GM12875 (cell line): Measurements from ENCODE around the gene CREG1.

Experiments
- H3K4me3 ChIP-seq: one replicate; pipeline ENCODE4 v1.5.1; 2011; ENCODE audit warnings: low read depth, low read length, control low read depth
- TF ChIP-seq, protein P1 (sequence below): IDR thresholded peaks from 2 replicates; pipeline ENCODE4 v1.5.1; 2011; ENCODE audit warnings: low read depth, mild to moderate bottlenecking, control low read depth, inconsistent platforms, low read length, moderate library complexity, borderline replicate concordance; ENCODE audit not compliant: insufficient read depth

The CREG1 gene

DNA sequence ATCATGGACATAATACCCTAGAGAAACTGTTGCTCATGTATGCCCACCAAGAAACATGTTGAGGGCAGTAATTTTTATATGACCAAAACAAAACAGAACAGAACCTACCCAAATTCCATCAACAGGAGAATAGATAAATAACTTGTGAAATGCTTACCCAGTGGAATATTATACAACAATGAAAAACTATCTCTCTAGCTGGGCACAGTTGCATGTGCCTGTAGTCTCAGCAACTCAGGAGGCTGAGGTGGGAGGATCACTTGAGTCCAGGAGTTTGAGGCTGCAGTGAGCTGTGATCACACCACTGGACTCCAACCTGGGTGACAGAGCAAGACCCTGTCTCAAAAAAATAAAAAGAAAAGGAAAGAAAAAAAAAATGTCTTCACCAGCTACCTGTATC lies 38.9 kb upstream of the CREG1 start:
- TF ChIP-seq, protein P1, sequence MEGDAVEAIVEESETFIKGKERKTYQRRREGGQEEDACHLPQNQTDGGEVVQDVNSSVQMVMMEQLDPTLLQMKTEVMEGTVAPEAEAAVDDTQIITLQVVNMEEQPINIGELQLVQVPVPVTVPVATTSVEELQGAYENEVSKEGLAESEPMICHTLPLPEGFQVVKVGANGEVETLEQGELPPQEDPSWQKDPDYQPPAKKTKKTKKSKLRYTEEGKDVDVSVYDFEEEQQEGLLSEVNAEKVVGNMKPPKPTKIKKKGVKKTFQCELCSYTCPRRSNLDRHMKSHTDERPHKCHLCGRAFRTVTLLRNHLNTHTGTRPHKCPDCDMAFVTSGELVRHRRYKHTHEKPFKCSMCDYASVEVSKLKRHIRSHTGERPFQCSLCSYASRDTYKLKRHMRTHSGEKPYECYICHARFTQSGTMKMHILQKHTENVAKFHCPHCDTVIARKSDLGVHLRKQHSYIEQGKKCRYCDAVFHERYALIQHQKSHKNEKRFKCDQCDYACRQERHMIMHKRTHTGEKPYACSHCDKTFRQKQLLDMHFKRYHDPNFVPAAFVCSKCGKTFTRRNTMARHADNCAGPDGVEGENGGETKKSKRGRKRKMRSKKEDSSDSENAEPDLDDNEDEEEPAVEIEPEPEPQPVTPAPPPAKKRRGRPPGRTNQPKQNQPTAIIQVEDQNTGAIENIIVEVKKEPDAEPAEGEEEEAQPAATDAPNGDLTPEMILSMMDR, result no peak
- no peak overlapping the region for H3K4me3 ChIP-seq

DNA sequence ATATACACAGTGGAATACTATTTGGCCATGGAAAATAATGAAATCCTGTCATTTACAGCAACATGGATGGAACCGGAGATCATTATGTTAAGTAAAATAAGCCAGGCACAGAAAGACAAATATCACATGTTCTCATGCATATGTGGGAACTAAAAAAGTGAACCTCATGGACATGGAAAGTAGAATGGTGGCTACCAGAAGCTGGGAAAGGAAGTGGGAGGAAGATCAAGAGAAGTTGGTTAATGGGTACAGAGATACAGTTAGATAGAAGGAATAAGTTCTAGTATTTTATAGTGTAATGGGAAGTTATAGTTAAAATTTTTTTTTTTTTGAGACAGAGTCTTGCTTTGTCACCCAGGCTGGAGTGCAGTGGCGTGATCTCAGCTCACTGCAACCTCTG lies 34.8 kb upstream of the CREG1 start:
- TF ChIP-seq, protein P1, result no peak
- H3K4me3 ChIP-seq, result no peak overlapping the region

DNA sequence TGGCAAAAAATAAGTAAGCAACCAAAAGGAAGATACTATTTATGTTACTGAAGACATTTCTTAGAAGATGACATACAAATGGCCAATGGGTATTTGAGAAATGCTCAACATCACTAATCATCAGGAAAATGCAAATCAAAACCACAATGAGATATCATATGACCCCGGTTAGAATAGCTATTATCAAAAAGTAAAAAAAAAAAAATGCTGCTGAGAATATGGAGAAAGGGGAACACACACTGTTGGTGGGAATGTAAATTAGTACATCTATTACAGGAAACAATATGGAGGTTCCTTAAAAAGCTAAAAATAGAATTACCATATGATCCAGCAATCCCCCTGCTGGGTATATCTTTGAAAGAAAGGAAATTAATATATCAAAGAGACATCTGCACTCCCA lies 34.3 kb upstream of the CREG1 start:
- no peak overlapping the region for H3K4me3 ChIP-seq
- TF ChIP-seq, protein P1, result no peak

GRCh38 chr1:167587342-167587741 lies 33.8 kb upstream of the CREG1 start:
- H3K4me3 ChIP-seq, result no peak overlapping the region
- TF ChIP-seq, protein P1, result no peak

GRCh38 chr1:167584581-167584980 lies 31.0 kb upstream of the CREG1 start:
- TF ChIP-seq, protein P1, result no peak
- H3K4me3 ChIP-seq, result no peak overlapping the region

- no peak overlapping the region for H3K4me3 ChIP-seq
- TF ChIP-seq, protein P1, result no peak
Observed at GRCh38 chr1:167582722-167583121, 29.2 kb upstream of the CREG1 start.

- TF ChIP-seq, protein P1, result no peak
- no peak overlapping the region for H3K4me3 ChIP-seq
Observed at GRCh38 chr1:167582064-167582463, 28.5 kb upstream of the CREG1 start.
